Activated CD4-positive, alpha-beta T cell treated with anti-CD3 and anti-CD28 coated beads, Interleukin-2, amount 10 ng/mL, durations not matched to agents 24 days and 14 days (primary cell): ENCODE results near the gene OR5T2. TPM values are rescaled to one million over a fixed set of nuclear protein-coding genes. Genes with fewer than 3 reads are reported as not detected.
"Not testable (repeated sequence)": the region's sequence is repeated elsewhere in the genome, so short reads cannot be mapped to it uniquely, and the experiment has no call there.

ENCODE experiments used
- DNase-seq: peaks from one replicate; pipeline ENCODE4 v3.0.0; 2022
- H3K27ac Mint-ChIP-seq: one replicate; pipeline ENCODE4 v1.8.0; 2022; ENCODE audit warnings: mild to moderate bottlenecking, mixed read lengths
- H3K27me3 Mint-ChIP-seq: one replicate; pipeline ENCODE4 v1.8.0; 2022; ENCODE audit warnings: mixed read lengths
- H3K36me3 Mint-ChIP-seq: one replicate; pipeline ENCODE4 v1.8.0; 2022; ENCODE audit warnings: low read depth, mild to moderate bottlenecking, mixed read lengths
- H3K4me1 Mint-ChIP-seq: one replicate; pipeline ENCODE4 v1.8.0; 2021; ENCODE audit warnings: mixed read lengths
- H3K4me3 Mint-ChIP-seq: one replicate; pipeline ENCODE4 v1.8.0; 2022; ENCODE audit warnings: mild to moderate bottlenecking, moderate library complexity, mixed read lengths
- H3K9me3 Mint-ChIP-seq: one replicate; pipeline ENCODE4 v1.8.0; 2021; ENCODE audit warnings: mixed read lengths
- intact Hi-C: fragments of 100-400 bp; cut with micrococcal nuclease; formaldehyde crosslinking; loops from one replicate; pipeline ENCODE4 v1.15.1; 2023
- total RNA-seq: library from RNA; stranded (reverse); gene quantifications from 2 replicates; pipeline ENCODE4 v1.2.3, GENCODE V29; 2022

Gene OR5T2
- not detected in 2 replicates for total RNA-seq

GRCh38 chr11:56234155-56234554 lies at the start of gene OR5T2:
OR5T2 (minus strand) TSS chr11:56234255; CDS start chr11:56233062, 1,193 bp downstream.
- Mint-ChIP-seq H3K9me3 (peaks cover 10% of the 10 kb centered on the region), H3K36me3 (no peaks in the 10 kb centered on the region), H3K4me1 (no peaks in the 10 kb centered on the region), H3K27ac (no peak within 1 kb of the TSS), H3K27me3 (no peaks in the 10 kb centered on the region), H3K4me3 (no peak within 1 kb of the TSS)
- intact Hi-C loops: no loop called here
- no peak for DNase-seq

- no peak for DNase-seq
- H3K9me3 Mint-ChIP-seq: peaks cover 4% of the 10 kb centered on the region
- no peaks in the 10 kb centered on the region for H3K36me3 Mint-ChIP-seq
- H3K27me3 Mint-ChIP-seq: no peaks in the 10 kb centered on the region
- intact Hi-C loops: no loop called here
- no peak within 1 kb of the TSS for H3K27ac Mint-ChIP-seq
- H3K4me1 Mint-ChIP-seq: no peaks in the 10 kb centered on the region
- no peak within 1 kb of the TSS for H3K4me3 Mint-ChIP-seq
Measured at GRCh38 chr11:56273854-56274253, 39.8 kb upstream of the OR5T2 start, which contains the start of gene OR5T1. OR5T1 (plus strand) TSS chr11:56274154; CDS start chr11:56275639, 1,485 bp downstream.

- no peak overlapping the region for H3K27ac Mint-ChIP-seq
- no peaks in the 10 kb centered on the region for H3K4me1 Mint-ChIP-seq
- peaks cover 13% of the 10 kb centered on the region for H3K9me3 Mint-ChIP-seq
- H3K36me3 Mint-ChIP-seq: no peaks in the 10 kb centered on the region
- no peaks in the 10 kb centered on the region for H3K27me3 Mint-ChIP-seq
- DNase-seq: no peak
- no peak overlapping the region for H3K4me3 Mint-ChIP-seq
- intact Hi-C loops: no loop called here
Measured at GRCh38 chr11:56271092-56271491, 37.0 kb upstream of the OR5T2 start.

- Mint-ChIP-seq H3K4me3 (no peak within 1 kb of the TSS), H3K27me3 (no peaks in the 10 kb centered on the region), H3K9me3 (peaks cover 12% of the 10 kb centered on the region), H3K27ac (no peak within 1 kb of the TSS), H3K4me1 (no peaks in the 10 kb centered on the region), H3K36me3 (no peaks in the 10 kb centered on the region)
- intact Hi-C loops: no loop called here
- no peak for DNase-seq
Measured at GRCh38 chr11:56251954-56252353, 17.9 kb upstream of the OR5T2 start, which contains the start of gene OR5T3. OR5T3 (plus strand) TSS chr11:56252254; CDS start chr11:56252254, 0 bp downstream.

- intact Hi-C loops, H3K4me1 Mint-ChIP-seq, H3K36me3 Mint-ChIP-seq, H3K27me3 Mint-ChIP-seq, DNase-seq, H3K4me3 Mint-ChIP-seq, H3K27ac Mint-ChIP-seq: not testable (repeated sequence)
- peaks cover 17% of the 10 kb centered on the region for H3K9me3 Mint-ChIP-seq
Measured at GRCh38 chr11:56219735-56220134, 14.3 kb downstream of the OR5T2 start.

- Mint-ChIP-seq H3K4me3 (no peak overlapping the region), H3K27me3 (no peaks in the 10 kb centered on the region), H3K4me1 (no peaks in the 10 kb centered on the region), H3K9me3 (peaks cover 24% of the 10 kb centered on the region), H3K36me3 (no peaks in the 10 kb centered on the region), H3K27ac (no peak overlapping the region)
- intact Hi-C loops: no loop called here
- no peak for DNase-seq
Measured at GRCh38 chr11:56214537-56214936, 19.5 kb downstream of the OR5T2 start.

- Mint-ChIP-seq H3K9me3 (peaks cover 11% of the 10 kb centered on the region), H3K27me3 (no peaks in the 10 kb centered on the region), H3K27ac (no peak overlapping the region), H3K4me1 (no peaks in the 10 kb centered on the region), H3K4me3 (no peak overlapping the region), H3K36me3 (no peaks in the 10 kb centered on the region)
- intact Hi-C loops: no loop called here
- DNase-seq: no peak
Measured at GRCh38 chr11:56207790-56208189, 26.3 kb downstream of the OR5T2 start.

- no peak for DNase-seq
- intact Hi-C loops: no loop called here
- Mint-ChIP-seq H3K9me3 (peaks cover 2% of the 10 kb centered on the region), H3K4me3 (no peak overlapping the region), H3K27me3 (no peaks in the 10 kb centered on the region), H3K4me1 (no peaks in the 10 kb centered on the region), H3K36me3 (no peaks in the 10 kb centered on the region), H3K27ac (no peak overlapping the region)
Measured at GRCh38 chr11:56197367-56197766, 36.7 kb downstream of the OR5T2 start.

- H3K27ac Mint-ChIP-seq: no peak overlapping the region
- DNase-seq: no peak
Measured at GRCh38 chr11:56196705-56197104, 37.4 kb downstream of the OR5T2 start.

GRCh38 chr11:56188602-56189001 lies 45.5 kb downstream of the OR5T2 start:
- Mint-ChIP-seq H3K36me3 (no peaks in the 10 kb centered on the region), H3K27me3 (no peaks in the 10 kb centered on the region), H3K4me1 (no peaks in the 10 kb centered on the region), H3K27ac (no peak overlapping the region), H3K9me3 (peaks cover 3% of the 10 kb centered on the region), H3K4me3 (no peak overlapping the region)
- DNase-seq: no peak
- intact Hi-C loops: no loop called here

More at GRCh38 chr11:56196705-56197104, 37.4 kb downstream of the OR5T2 start:
- intact Hi-C loops: no loop called here
- Mint-ChIP-seq H3K9me3 (peaks cover 2% of the 10 kb centered on the region), H3K36me3 (no peaks in the 10 kb centered on the region), H3K4me3 (no peak overlapping the region), H3K4me1 (no peaks in the 10 kb centered on the region), H3K27me3 (no peaks in the 10 kb centered on the region)

GRCh38 chr11:56183459-56183858 lies 50.6 kb downstream of the OR5T2 start:
- H3K36me3 Mint-ChIP-seq: no peaks in the 10 kb centered on the region
- DNase-seq: no peak
- no peaks in the 10 kb centered on the region for H3K27me3 Mint-ChIP-seq
- H3K4me1 Mint-ChIP-seq: no peaks in the 10 kb centered on the region
- no peak overlapping the region for H3K4me3 Mint-ChIP-seq
- H3K27ac Mint-ChIP-seq: no peak overlapping the region
- peaks cover 10% of the 10 kb centered on the region for H3K9me3 Mint-ChIP-seq
- intact Hi-C loops: no loop called here

Other genes starting within 250 kb of the OR5T2 start
- gene OR5F1, start 239.6 kb downstream of the OR5T2 start, total RNA-seq: not detected in 2 replicates
- not detected in 2 replicates for gene OR5AS1, start 206.6 kb downstream of the OR5T2 start, total RNA-seq
- gene OR8I2, start 140.9 kb downstream of the OR5T2 start, total RNA-seq: not detected in 2 replicates
- gene OR8H2, start 130.6 kb downstream of the OR5T2 start, total RNA-seq: not detected in 2 replicates
- not detected in 2 replicates for gene OR8H3, start 111.9 kb downstream of the OR5T2 start, total RNA-seq
- not detected in 2 replicates for gene OR8J3, start 94.1 kb downstream of the OR5T2 start, total RNA-seq
- gene OR8K5, start 73.9 kb downstream of the OR5T2 start, total RNA-seq: not detected in 2 replicates
- not detected in 2 replicates for gene OR5J2, start 57.6 kb downstream of the OR5T2 start, total RNA-seq
- not detected in 2 replicates for gene OR5T3, start 18.0 kb upstream of the OR5T2 start, total RNA-seq
- not detected in 2 replicates for gene OR5T1, start 39.9 kb upstream of the OR5T2 start, total RNA-seq
- gene OR8H1, start 58.0 kb upstream of the OR5T2 start, total RNA-seq: not detected in 2 replicates
- not detected in 2 replicates for gene OR8K3, start 80.9 kb upstream of the OR5T2 start, total RNA-seq
- not detected in 2 replicates for gene OR8K1, start 111.8 kb upstream of the OR5T2 start, total RNA-seq
- not detected in 2 replicates for gene OR8J1, start 120.0 kb upstream of the OR5T2 start, total RNA-seq
- gene OR8U1, start 141.4 kb upstream of the OR5T2 start, total RNA-seq: not detected in 2 replicates
- gene OR5AL1, start 178.4 kb upstream of the OR5T2 start, total RNA-seq: not detected in 2 replicates
- gene OR5M3, start 239.1 kb upstream of the OR5T2 start, total RNA-seq: not detected in 2 replicates